ENCODE data around the gene ALDOC. TPM values are rescaled to one million over a fixed set of nuclear protein-coding genes. Genes with fewer than 3 reads are reported as not detected.
A peak's percentile ranks its signal among the peaks of the same experiment; 100 is the strongest.

ALDOC gene
- total and polyA plus RNA-seq, 10 of the 15 experiments (the other 5 are each of a cell fraction or from before 2014, with no cell fraction given): 16.0 to 268 (median 78.2) TPM

DNA sequence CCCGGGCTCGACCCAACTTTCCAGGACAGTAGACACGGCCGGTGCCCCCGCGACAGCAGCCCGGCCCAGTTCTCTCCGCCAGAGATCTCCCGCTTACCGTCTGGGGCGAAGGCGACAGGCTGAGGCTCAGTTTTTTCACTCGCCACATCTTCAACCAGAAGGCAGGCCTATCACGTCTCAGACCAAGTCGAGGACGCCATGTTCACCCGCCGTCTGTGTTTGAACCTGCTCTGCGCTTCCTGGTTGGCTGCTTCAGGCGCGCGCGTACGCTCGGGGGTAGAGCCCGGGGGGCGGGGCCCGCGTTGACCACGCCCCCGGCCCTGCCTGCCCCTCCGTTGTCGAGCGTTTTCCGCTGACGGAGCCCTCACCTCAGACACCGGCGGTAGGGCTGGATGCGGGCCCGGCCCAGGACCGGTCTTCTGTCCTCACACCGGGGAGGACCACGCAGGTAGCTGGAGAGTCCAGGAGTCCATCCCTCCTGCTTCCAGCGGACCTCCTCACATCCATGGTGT, 22.2 kb upstream of the ALDOC start, which contains the start of gene SPAG5:
TSS of gene SPAG5 (minus strand) at position 227 of the 512 bp plus-strand sequence. CDS start at position 148, 79 bp downstream.
- Histone ChIP-seq H3K27me3 (replicated peaks in 1 of 2; ENCODE audit: control insufficient read depth in 2 of 2, insufficient read depth in 2 of 2, low read length in 1 of 2) (no peaks in the 10 kb centered on the region), H3K79me2 (ENCODE audit: control insufficient read depth, insufficient read depth, low read length) (peaks cover 21% of the 10 kb centered on the region), H3K4me3 (peak within 1 kb of the TSS; percentile 98), H3K9ac (ENCODE audit: control insufficient read depth, insufficient read depth, low read length) (peak within 1 kb of the TSS; percentile 97), H2AFZ (ENCODE audit: control insufficient read depth, low read depth, low read length) (peak within 1 kb of the TSS; percentile 91), H3K9me3 (replicated peaks; ENCODE audit: control insufficient read depth, insufficient read depth, low read length) (no peaks in the 10 kb centered on the region), H3K4me2 (ENCODE audit: control insufficient read depth, insufficient read depth) (peak within 1 kb of the TSS; percentile 95), H3K27ac (ENCODE audit: control insufficient read depth, insufficient read depth) (peak within 1 kb of the TSS; percentile 94), H3K4me1 (ENCODE audit: control insufficient read depth, insufficient read depth, low read length) (peaks cover 5% of the 10 kb centered on the region), H3K36me3 (ENCODE audit: control insufficient read depth in 2 of 2, insufficient read depth in 2 of 2, low read length in 1 of 2) (peaks cover 0 to 4% of the 10 kb centered on the region in 2 experiments; a peak in 1 of 4 replicates), H4K20me1 (ENCODE audit: control insufficient read depth, insufficient read depth) (no peaks in the 10 kb centered on the region)
- no TSS peak for BruUV-seq (replicated peaks)
- WGBS (ENCODE audit: insufficient coverage, insufficient replicate concordance, low lambda C conversion rate, missing lambda C conversion rate): 2% methylated on average over 38 of the region's 44 CpGs
- intact Hi-C loops (cut with micrococcal nuclease; ENCODE audit: unreplicated experiment): loop anchor here (2.0 kb wide), 3 partner anchors 22 to 50 kb away; partner anchors contain the start of genes ALDOC and BLTP2
- ChIA-PET POLR2A (interaction anchor here (0.7 to 5.4 kb wide), 17 partner anchors 11 to 121 kb away, joined by 3 to 56 read pairs (median 6); partner anchors contain the start of genes ALDOC, PIGS, PROCA1 and RPL23A), CTCF (interaction anchor here (0.6 to 5.9 kb wide), 6 partner anchors 12 to 69 kb away, joined by 4 to 51 read pairs (median 6); partner anchors contain the start of gene RSKR), SMC1A (ENCODE audit: uncharacterized antibody, unreplicated experiment) (interaction anchor here (1.0 to 2.9 kb wide), 8 partner anchors 10 to 51 kb away, joined by 3 to 25 read pairs (median 8); partner anchors contain the start of genes ALDOC, PIGS and UNC119), RAD21 (ENCODE audit: unreplicated experiment) (interaction anchor here (0.8 to 2.9 kb wide), 8 partner anchors 10 to 50 kb away, joined by 3 to 24 read pairs (median 4); partner anchors contain the start of gene PIGS)
- DNase-seq (ENCODE audit: low read depth, low spot score): peak; percentile 80
- in situ Hi-C loops (cut with MboI): no loop called here
- ATAC-seq: peak; percentile 95
- peak; percentile 93 for FAIRE-seq
- TF ChIP-seq CHD1 (IDR thresholded peaks at IDR 0.05; ENCODE audit: low read depth, low read length): no peak
- TF ChIP-seq PML (IDR thresholded peaks at IDR 0.05; ENCODE audit: low read length): peak; percentile 67; the same call in 1 of the 2 replicates
- TF ChIP-seq EZH2 (IDR thresholded peaks at IDR 0.05; ENCODE audit: borderline replicate concordance, control insufficient read depth, low read depth, low read length): no peak
- TF ChIP-seq, protein P1, sequence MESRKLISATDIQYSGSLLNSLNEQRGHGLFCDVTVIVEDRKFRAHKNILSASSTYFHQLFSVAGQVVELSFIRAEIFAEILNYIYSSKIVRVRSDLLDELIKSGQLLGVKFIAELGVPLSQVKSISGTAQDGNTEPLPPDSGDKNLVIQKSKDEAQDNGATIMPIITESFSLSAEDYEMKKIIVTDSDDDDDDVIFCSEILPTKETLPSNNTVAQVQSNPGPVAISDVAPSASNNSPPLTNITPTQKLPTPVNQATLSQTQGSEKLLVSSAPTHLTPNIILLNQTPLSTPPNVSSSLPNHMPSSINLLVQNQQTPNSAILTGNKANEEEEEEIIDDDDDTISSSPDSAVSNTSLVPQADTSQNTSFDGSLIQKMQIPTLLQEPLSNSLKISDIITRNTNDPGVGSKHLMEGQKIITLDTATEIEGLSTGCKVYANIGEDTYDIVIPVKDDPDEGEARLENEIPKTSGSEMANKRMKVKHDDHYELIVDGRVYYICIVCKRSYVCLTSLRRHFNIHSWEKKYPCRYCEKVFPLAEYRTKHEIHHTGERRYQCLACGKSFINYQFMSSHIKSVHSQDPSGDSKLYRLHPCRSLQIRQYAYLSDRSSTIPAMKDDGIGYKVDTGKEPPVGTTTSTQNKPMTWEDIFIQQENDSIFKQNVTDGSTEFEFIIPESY (IDR thresholded peaks at IDR 0.05): no peak
- TF ChIP-seq HCFC1 (IDR thresholded peaks at IDR 0.05; ENCODE audit: low read length): peak; percentile 34; the same call in 1 of the 2 replicates
- no peak for TF ChIP-seq WRNIP1 (IDR thresholded peaks at IDR 0.05; ENCODE audit: borderline replicate concordance, low read depth, low read length)
- peak; percentile 82; the same call in 1 of the 2 replicates for TF ChIP-seq NFYB (IDR thresholded peaks at IDR 0.05; ENCODE audit: insufficient read depth, low read depth, low read length)
- TF ChIP-seq PKNOX1 (IDR thresholded peaks at IDR 0.05): peak; percentile 54; the same call in 1 of the 2 replicates
- no peak for TF ChIP-seq RAD21 (IDR thresholded peaks at IDR 0.05; ENCODE audit: insufficient read depth, low read depth, low read length)
- peak; percentile 60; the same call in 1 of the 2 replicates for TF ChIP-seq SMAD5 (IDR thresholded peaks at IDR 0.05; ENCODE audit: low read depth)
- TF ChIP-seq EGR1 (IDR thresholded peaks at IDR 0.05; ENCODE audit: borderline replicate concordance in 1 of 2, low read depth in 2 of 2, low read length in 2 of 2): no peak
- peak; percentile 85 for TF ChIP-seq SP1 (IDR thresholded peaks at IDR 0.05; ENCODE audit: low read depth, low read length)
- no peak for TF ChIP-seq IRF5 (IDR thresholded peaks at IDR 0.05; ENCODE audit: borderline replicate concordance)
- TF ChIP-seq ETV6 (conservative IDR thresholded peaks at IDR 0.05 in 1 of 2, IDR thresholded peaks at IDR 0.05 in 1 of 2; ENCODE audit: borderline replicate concordance in 1 of 2, low read depth in 1 of 2): no peak
- TF ChIP-seq ZZZ3 (IDR thresholded peaks at IDR 0.05; ENCODE audit: control insufficient read depth, insufficient read length, low read depth): no peak
- TF ChIP-seq RFX5 (IDR thresholded peaks at IDR 0.05; ENCODE audit: low read depth, low read length): peak; percentile 34; the same call in 1 of the 2 replicates
